GM20431 (cell line): ENCODE results near the gene RGS9.
"Not testable (repeated sequence)": the region's sequence is repeated elsewhere in the genome, so short reads cannot be mapped to it uniquely, and the experiment has no call there.

Experiments
- in situ Hi-C: fragments of 300-500 bp; cut with MseI, MboI; formaldehyde crosslinking; loops from one replicate; pipeline ENCODE4 v1.15.0; 2020; ENCODE audit warnings: low sequenced_read_pairs; ENCODE audit not compliant: unreplicated experiment

Gene RGS9

GRCh38 chr17:65176646-65177409 is 39.7 kb downstream of the RGS9 start:
- in situ Hi-C loops: no loop called here

- in situ Hi-C loops: no loop called here
Observed at GRCh38 chr17:65177901-65178300, 40.7 kb downstream of the RGS9 start.

GRCh38 chr17:65180276-65180675 is 43.1 kb downstream of the RGS9 start:
- in situ Hi-C loops: not testable (repeated sequence)

GRCh38 chr17:65180752-65181236 is 43.6 kb downstream of the RGS9 start:
- in situ Hi-C loops: not testable (repeated sequence)

- in situ Hi-C loops: no loop called here
Observed at GRCh38 chr17:65181237-65182061, 44.3 kb downstream of the RGS9 start.

GRCh38 chr17:65182233-65182632 is 45.1 kb downstream of the RGS9 start:
- in situ Hi-C loops: no loop called here

- in situ Hi-C loops: no loop called here
Observed at GRCh38 chr17:65183736-65184135, 46.6 kb downstream of the RGS9 start.

GRCh38 chr17:65184235-65184959 is 47.2 kb downstream of the RGS9 start:
- in situ Hi-C loops: no loop called here

- in situ Hi-C loops: no loop called here
Observed at GRCh38 chr17:65185062-65185461, 47.9 kb downstream of the RGS9 start.

GRCh38 chr17:65185668-65186382 is 48.7 kb downstream of the RGS9 start:
- in situ Hi-C loops: no loop called here

GRCh38 chr17:65190467-65191097 is 53.4 kb downstream of the RGS9 start:
- in situ Hi-C loops: loop anchor here (10.0 kb wide), 1 partner anchor 226 kb away; no protein-coding TSS in a partner anchor

GRCh38 chr17:65191811-65192740 is 54.9 kb downstream of the RGS9 start:
- in situ Hi-C loops: loop anchor here (10.0 kb wide), 1 partner anchor 227 kb away; no protein-coding TSS in a partner anchor

GRCh38 chr17:65193305-65193704 is 56.1 kb downstream of the RGS9 start:
- in situ Hi-C loops: loop anchor here (10.0 kb wide), 1 partner anchor 229 kb away; no protein-coding TSS in a partner anchor

- in situ Hi-C loops: loop anchor here (10.0 kb wide), 1 partner anchor 229 kb away; no protein-coding TSS in a partner anchor
Observed at GRCh38 chr17:65193716-65194293, 56.6 kb downstream of the RGS9 start.

GRCh38 chr17:65194670-65195334 is 57.6 kb downstream of the RGS9 start:
- in situ Hi-C loops: loop anchor here (10.0 kb wide), 1 partner anchor 230 kb away; no protein-coding TSS in a partner anchor

GRCh38 chr17:65195716-65196115 is 58.5 kb downstream of the RGS9 start:
- in situ Hi-C loops: loop anchor here (10.0 kb wide), 1 partner anchor 231 kb away; no protein-coding TSS in a partner anchor

GRCh38 chr17:65196617-65197016 is 59.4 kb downstream of the RGS9 start:
- in situ Hi-C loops: loop anchor here (10.0 kb wide), 1 partner anchor 232 kb away; no protein-coding TSS in a partner anchor
